Transverse colon (tissue), 4 donors: ENCODE results near the gene ACTA2.

Experiments used
- POLR2AphosphoS5 ChIP-seq, 3 donors: sonication (generic); formaldehyde crosslinking; IDR thresholded peaks; one replicate each; pipeline ENCODE4 v1.6.1; 2016; ENCODE audit warnings: antibody characterized with exemption in 3 of 3
- TF ChIP-seq, protein P1 (sequence below), 5 experiments: fragments of 200-600 bp in 3 of 5; fragments of 450-650 bp in 2 of 5; sonication (generic) in 3 of 5; IDR thresholded peaks; 1 replicate in 2 of 5; 2 replicates in 3 of 5; pipeline ENCODE4 v1.5.1; 2016 to 2017; ENCODE audit warnings: antibody characterized with exemption in 5 of 5, inconsistent platforms in 3 of 5, mild to moderate bottlenecking in 2 of 5, moderate library complexity in 1 of 5

DNA sequence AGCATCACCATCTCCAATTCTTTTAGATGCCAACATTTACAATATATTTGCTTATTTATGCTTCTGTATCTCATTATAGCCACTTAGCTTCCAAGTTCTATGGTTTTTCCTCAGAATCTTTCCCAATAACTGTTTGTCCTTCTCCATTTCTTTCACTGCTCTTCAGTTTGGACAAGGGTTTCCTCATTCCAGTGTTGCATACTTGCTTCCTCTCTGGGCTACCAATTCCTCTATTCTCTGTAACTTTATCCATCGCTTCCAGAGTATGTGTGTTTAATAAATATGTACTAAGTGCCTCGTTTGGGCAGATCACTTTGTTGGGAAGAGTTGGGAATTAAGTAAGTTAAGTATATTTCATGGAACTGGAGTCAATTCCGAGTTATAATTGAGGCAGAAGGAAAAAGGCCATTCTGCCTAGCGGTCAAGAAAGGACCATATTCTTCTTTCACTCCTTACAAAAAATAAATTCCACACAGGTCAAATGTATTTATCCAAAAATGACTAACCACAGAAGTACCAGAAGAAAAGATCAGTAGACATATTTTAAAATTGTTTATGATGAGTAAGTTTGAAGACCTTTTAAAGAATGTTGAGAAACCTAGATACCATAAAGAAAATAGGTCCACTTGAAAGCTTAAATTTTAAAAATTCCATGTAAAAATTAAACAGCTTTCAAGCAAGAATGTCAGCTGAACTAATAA, 61.7 kb downstream of the ACTA2 start:
- no peak for TF ChIP-seq POLR2AphosphoS5 (IDR thresholded peaks at IDR 0.05)
- TF ChIP-seq, protein P1, sequence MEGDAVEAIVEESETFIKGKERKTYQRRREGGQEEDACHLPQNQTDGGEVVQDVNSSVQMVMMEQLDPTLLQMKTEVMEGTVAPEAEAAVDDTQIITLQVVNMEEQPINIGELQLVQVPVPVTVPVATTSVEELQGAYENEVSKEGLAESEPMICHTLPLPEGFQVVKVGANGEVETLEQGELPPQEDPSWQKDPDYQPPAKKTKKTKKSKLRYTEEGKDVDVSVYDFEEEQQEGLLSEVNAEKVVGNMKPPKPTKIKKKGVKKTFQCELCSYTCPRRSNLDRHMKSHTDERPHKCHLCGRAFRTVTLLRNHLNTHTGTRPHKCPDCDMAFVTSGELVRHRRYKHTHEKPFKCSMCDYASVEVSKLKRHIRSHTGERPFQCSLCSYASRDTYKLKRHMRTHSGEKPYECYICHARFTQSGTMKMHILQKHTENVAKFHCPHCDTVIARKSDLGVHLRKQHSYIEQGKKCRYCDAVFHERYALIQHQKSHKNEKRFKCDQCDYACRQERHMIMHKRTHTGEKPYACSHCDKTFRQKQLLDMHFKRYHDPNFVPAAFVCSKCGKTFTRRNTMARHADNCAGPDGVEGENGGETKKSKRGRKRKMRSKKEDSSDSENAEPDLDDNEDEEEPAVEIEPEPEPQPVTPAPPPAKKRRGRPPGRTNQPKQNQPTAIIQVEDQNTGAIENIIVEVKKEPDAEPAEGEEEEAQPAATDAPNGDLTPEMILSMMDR (IDR thresholded peaks at IDR 0.05), result no peak
